GM21717 (cell line): ENCODE data around the gene LAMB1.

Source experiments
- ATAC-seq: cut with Tn5 transposase; IDR thresholded peaks from one replicate; pipeline ENCODE4 v1.9.1; 2021; ENCODE audit warnings: mild to moderate bottlenecking, moderate library complexity; ENCODE audit not compliant: unreplicated experiment

Gene LAMB1

GRCh38 chr7:107999779-108000560 is 3.0 kb downstream of the LAMB1 start:
- no peak for ATAC-seq

GRCh38 chr7:107998660-107999480 is 4.1 kb downstream of the LAMB1 start:
- no peak for ATAC-seq

- no peak for ATAC-seq
Observed at GRCh38 chr7:107998150-107998549, 4.8 kb downstream of the LAMB1 start.

- ATAC-seq: no peak
Observed at GRCh38 chr7:107996072-107996882, 6.7 kb downstream of the LAMB1 start.

- no peak for ATAC-seq
Observed at GRCh38 chr7:107995184-107996071, 7.5 kb downstream of the LAMB1 start.

GRCh38 chr7:107994421-107995030 is 8.4 kb downstream of the LAMB1 start:
- no peak for ATAC-seq

GRCh38 chr7:107993891-107994291 is 9.1 kb downstream of the LAMB1 start:
- no peak for ATAC-seq

GRCh38 chr7:107989618-107990373 is 13.2 kb downstream of the LAMB1 start:
- ATAC-seq: no peak

GRCh38 chr7:107982918-107983389 is 20.0 kb downstream of the LAMB1 start:
- ATAC-seq: no peak

- no peak for ATAC-seq
Observed at GRCh38 chr7:107982042-107982840, 20.7 kb downstream of the LAMB1 start.

GRCh38 chr7:107981466-107981865 is 21.5 kb downstream of the LAMB1 start:
- no peak for ATAC-seq

- ATAC-seq: no peak
Observed at GRCh38 chr7:107980671-107981190, 22.2 kb downstream of the LAMB1 start.

- ATAC-seq: no peak
Observed at GRCh38 chr7:107980171-107980570, 22.8 kb downstream of the LAMB1 start.

GRCh38 chr7:107978815-107979408 is 24.0 kb downstream of the LAMB1 start:
- ATAC-seq: no peak

GRCh38 chr7:107977048-107977447 is 25.9 kb downstream of the LAMB1 start:
- no peak for ATAC-seq

- no peak for ATAC-seq
Observed at GRCh38 chr7:107976620-107977019, 26.3 kb downstream of the LAMB1 start.

GRCh38 chr7:107975394-107976013 is 27.5 kb downstream of the LAMB1 start:
- ATAC-seq: no peak
